ENCODE measurements around the gene EFHD2. TPM values are rescaled to one million over a fixed set of nuclear protein-coding genes. Genes with fewer than 3 reads are reported as not detected.

Gene EFHD2
- total RNA-seq, 1 donor from 2014 or later, result 26.0 TPM

DNA sequence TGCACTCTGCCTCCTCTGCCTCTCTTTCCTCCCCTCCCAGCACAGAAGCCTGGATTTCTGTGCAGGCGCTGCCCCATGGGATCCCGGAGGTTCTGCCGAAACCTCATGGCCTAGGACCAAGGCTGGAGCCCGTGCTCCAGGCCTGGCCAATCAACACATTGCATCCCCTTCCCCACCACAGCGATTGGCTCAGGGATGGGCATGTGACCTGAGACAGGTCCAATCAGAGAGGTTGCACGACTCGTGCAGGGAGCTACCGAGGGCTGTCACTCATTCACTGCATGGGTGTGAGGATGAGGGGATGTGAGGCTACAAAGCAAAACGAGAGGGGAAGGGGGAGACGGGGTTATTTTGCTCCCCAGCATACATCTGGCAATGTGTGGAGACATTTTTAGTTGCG is 62.9 kb downstream of the EFHD2 start:
- TF ChIP-seq, protein P1, sequence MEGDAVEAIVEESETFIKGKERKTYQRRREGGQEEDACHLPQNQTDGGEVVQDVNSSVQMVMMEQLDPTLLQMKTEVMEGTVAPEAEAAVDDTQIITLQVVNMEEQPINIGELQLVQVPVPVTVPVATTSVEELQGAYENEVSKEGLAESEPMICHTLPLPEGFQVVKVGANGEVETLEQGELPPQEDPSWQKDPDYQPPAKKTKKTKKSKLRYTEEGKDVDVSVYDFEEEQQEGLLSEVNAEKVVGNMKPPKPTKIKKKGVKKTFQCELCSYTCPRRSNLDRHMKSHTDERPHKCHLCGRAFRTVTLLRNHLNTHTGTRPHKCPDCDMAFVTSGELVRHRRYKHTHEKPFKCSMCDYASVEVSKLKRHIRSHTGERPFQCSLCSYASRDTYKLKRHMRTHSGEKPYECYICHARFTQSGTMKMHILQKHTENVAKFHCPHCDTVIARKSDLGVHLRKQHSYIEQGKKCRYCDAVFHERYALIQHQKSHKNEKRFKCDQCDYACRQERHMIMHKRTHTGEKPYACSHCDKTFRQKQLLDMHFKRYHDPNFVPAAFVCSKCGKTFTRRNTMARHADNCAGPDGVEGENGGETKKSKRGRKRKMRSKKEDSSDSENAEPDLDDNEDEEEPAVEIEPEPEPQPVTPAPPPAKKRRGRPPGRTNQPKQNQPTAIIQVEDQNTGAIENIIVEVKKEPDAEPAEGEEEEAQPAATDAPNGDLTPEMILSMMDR (IDR thresholded peaks at IDR 0.05; ENCODE audit: insufficient read depth, low read depth, low read length), result no peak
- TF ChIP-seq EZH2 (IDR thresholded peaks at IDR 0.05; ENCODE audit: insufficient read depth, low read length), result no peak
- Histone ChIP-seq H4K20me1 (ENCODE audit: insufficient read depth, low read length) (no peaks in the 10 kb centered on the region), H3K9ac (ENCODE audit: low read length) (no peak overlapping the region), H3K27me3 (ENCODE audit: insufficient read depth, low read length) (no peaks in the 10 kb centered on the region), H3K4me2 (ENCODE audit: low read length) (no peak overlapping the region), H3K4me1 (ENCODE audit: insufficient read depth, low read length) (no peaks in the 10 kb centered on the region), H3K27ac (ENCODE audit: low read depth, low read length) (no peak overlapping the region), H3K79me2 (ENCODE audit: insufficient read depth, low read length) (no peaks in the 10 kb centered on the region), H2AFZ (ENCODE audit: low read depth, low read length) (no peak overlapping the region), H3K36me3 (ENCODE audit: insufficient read depth, low read length) (no peaks in the 10 kb centered on the region), H3K9me3 (ENCODE audit: insufficient read depth, low read depth, low read length) (no peaks in the 10 kb centered on the region), H3K4me3 (ENCODE audit: insufficient read depth, low read depth, low read length) (no peak overlapping the region)
- no peaks in the 10 kb centered on the region for H3K4me1 Mint-ChIP-seq (ENCODE audit: low read depth, unreplicated experiment)
- DNase-seq (ENCODE audit: low read depth), result no peak
- no peak overlapping the region for H3K27ac Mint-ChIP-seq (ENCODE audit: unreplicated experiment)
- FAIRE-seq, result no peak
- peaks cover 17% of the 10 kb centered on the region for H3K27me3 Mint-ChIP-seq (ENCODE audit: low read depth, unreplicated experiment)
- H3K4me3 Mint-ChIP-seq (ENCODE audit: unreplicated experiment), result no peak overlapping the region
- H3K9me3 Mint-ChIP-seq (ENCODE audit: unreplicated experiment), result no peaks in the 10 kb centered on the region
- no peaks in the 10 kb centered on the region for H3K36me3 Mint-ChIP-seq (ENCODE audit: low read depth, unreplicated experiment)

DNA sequence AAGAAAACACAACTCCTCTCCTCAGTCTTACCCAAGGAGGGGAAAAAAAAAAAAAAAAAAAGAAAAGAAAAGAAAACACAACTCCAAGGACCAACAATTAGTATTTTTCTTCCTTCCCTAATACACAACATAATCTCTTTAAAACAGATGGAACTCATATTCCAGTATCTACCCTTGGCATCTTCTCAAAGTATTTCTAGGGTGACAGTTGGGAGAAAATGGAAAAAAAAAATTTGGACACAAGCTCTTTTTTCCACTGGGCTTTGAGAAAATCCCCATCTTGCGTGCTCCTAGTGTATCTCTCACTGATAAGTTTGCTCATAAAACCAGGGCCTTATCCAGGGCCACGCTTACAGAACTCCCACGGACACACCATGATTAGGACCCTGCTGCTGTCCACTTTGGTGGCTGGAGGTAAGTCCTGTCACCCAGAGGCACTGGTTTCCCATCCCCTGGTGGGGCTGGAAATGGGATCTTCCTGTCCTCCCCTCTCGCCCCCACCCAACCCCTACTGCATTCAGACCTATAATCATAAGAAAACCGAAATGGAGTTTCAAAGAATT is 66.1 kb downstream of the EFHD2 start, which contains the start of gene CELA2B:
Gene CELA2B (plus strand): TSS at position 353 of the 563 bp plus-strand sequence. CDS start 22 bp downstream, at position 375.
- Histone ChIP-seq H2AFZ (ENCODE audit: low read depth, low read length) (no peak within 1 kb of the TSS), H3K4me3 (ENCODE audit: insufficient read depth, low read depth, low read length) (no peak within 1 kb of the TSS), H3K79me2 (ENCODE audit: insufficient read depth, low read length) (no peaks in the 10 kb centered on the region), H3K27ac (ENCODE audit: low read depth, low read length) (no peak within 1 kb of the TSS), H3K4me2 (ENCODE audit: low read length) (no peak within 1 kb of the TSS), H3K4me1 (ENCODE audit: insufficient read depth, low read length) (no peaks in the 10 kb centered on the region), H3K36me3 (ENCODE audit: insufficient read depth, low read length) (no peaks in the 10 kb centered on the region), H3K9ac (ENCODE audit: low read length) (no peak within 1 kb of the TSS), H4K20me1 (ENCODE audit: insufficient read depth, low read length) (no peaks in the 10 kb centered on the region), H3K27me3 (ENCODE audit: insufficient read depth, low read length) (no peaks in the 10 kb centered on the region), H3K9me3 (ENCODE audit: insufficient read depth, low read depth, low read length) (no peaks in the 10 kb centered on the region)
- FAIRE-seq (no peak), DNase-seq (ENCODE audit: low read depth) (no peak)
- no peak for TF ChIP-seq EZH2 (IDR thresholded peaks at IDR 0.05; ENCODE audit: insufficient read depth, low read length)
- TF ChIP-seq, protein P1 (IDR thresholded peaks at IDR 0.05; ENCODE audit: insufficient read depth, low read depth, low read length), result no peak
- H3K27me3 Mint-ChIP-seq (ENCODE audit: low read depth, unreplicated experiment), result peaks cover 9% of the 10 kb centered on the region
- no peak within 1 kb of the TSS for H3K4me3 Mint-ChIP-seq (ENCODE audit: unreplicated experiment)
- no peak within 1 kb of the TSS for H3K27ac Mint-ChIP-seq (ENCODE audit: unreplicated experiment)
- no peaks in the 10 kb centered on the region for H3K4me1 Mint-ChIP-seq (ENCODE audit: low read depth, unreplicated experiment)
- no peaks in the 10 kb centered on the region for H3K36me3 Mint-ChIP-seq (ENCODE audit: low read depth, unreplicated experiment)
- no peaks in the 10 kb centered on the region for H3K9me3 Mint-ChIP-seq (ENCODE audit: unreplicated experiment)

DNA sequence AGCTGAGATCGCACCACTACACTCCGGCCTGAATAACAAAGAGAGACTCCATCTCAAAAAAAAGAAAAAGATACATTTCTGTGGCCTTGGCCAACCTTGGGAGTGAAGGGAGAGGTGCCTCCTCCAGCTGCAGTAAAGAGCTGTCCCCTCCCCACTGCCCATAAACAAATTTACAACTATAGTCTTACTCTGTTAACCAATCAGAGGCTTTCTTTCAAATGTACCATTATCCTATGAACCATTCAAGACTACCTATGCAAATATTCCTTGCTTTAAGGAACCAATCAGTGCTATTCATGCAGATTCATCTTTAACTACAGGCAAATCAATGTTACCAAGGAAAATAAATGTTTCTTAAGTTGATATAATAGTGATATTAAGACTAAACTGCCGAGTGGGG is 67.2 kb downstream of the EFHD2 start:
- Histone ChIP-seq H3K27ac (ENCODE audit: low read depth, low read length) (no peak overlapping the region), H3K9me3 (ENCODE audit: insufficient read depth, low read depth, low read length) (no peaks in the 10 kb centered on the region), H4K20me1 (ENCODE audit: insufficient read depth, low read length) (no peaks in the 10 kb centered on the region), H3K9ac (ENCODE audit: low read length) (no peak overlapping the region), H3K79me2 (ENCODE audit: insufficient read depth, low read length) (no peaks in the 10 kb centered on the region), H3K4me3 (ENCODE audit: insufficient read depth, low read depth, low read length) (no peak overlapping the region), H2AFZ (ENCODE audit: low read depth, low read length) (no peak overlapping the region), H3K4me1 (ENCODE audit: insufficient read depth, low read length) (no peaks in the 10 kb centered on the region), H3K36me3 (ENCODE audit: insufficient read depth, low read length) (no peaks in the 10 kb centered on the region), H3K27me3 (ENCODE audit: insufficient read depth, low read length) (no peaks in the 10 kb centered on the region), H3K4me2 (ENCODE audit: low read length) (no peak overlapping the region)
- no peak for DNase-seq (ENCODE audit: low read depth)
- H3K4me1 Mint-ChIP-seq (ENCODE audit: low read depth, unreplicated experiment), result no peaks in the 10 kb centered on the region
- H3K27ac Mint-ChIP-seq (ENCODE audit: unreplicated experiment), result no peak overlapping the region
- H3K27me3 Mint-ChIP-seq (ENCODE audit: low read depth, unreplicated experiment), result peaks cover 6% of the 10 kb centered on the region
- TF ChIP-seq EZH2 (IDR thresholded peaks at IDR 0.05; ENCODE audit: insufficient read depth, low read length), result no peak
- H3K36me3 Mint-ChIP-seq (ENCODE audit: low read depth, unreplicated experiment), result no peaks in the 10 kb centered on the region
- no peaks in the 10 kb centered on the region for H3K9me3 Mint-ChIP-seq (ENCODE audit: unreplicated experiment)
- H3K4me3 Mint-ChIP-seq (ENCODE audit: unreplicated experiment), result no peak overlapping the region
- FAIRE-seq, result no peak
